GM18873 (cell line): ENCODE data around the gene SMIM38.
"Not testable (repeated sequence)": the region's sequence is repeated elsewhere in the genome, so short reads cannot be mapped to it uniquely, and the experiment has no call there.

Experiments
- ATAC-seq: cut with Tn5 transposase; IDR thresholded peaks from one replicate; pipeline ENCODE4 v1.9.1; 2021; ENCODE audit warnings: mild to moderate bottlenecking, moderate library complexity, moderate number of reproducible peaks; ENCODE audit not compliant: unreplicated experiment, low FRiP score

SMIM38 gene

DNA sequence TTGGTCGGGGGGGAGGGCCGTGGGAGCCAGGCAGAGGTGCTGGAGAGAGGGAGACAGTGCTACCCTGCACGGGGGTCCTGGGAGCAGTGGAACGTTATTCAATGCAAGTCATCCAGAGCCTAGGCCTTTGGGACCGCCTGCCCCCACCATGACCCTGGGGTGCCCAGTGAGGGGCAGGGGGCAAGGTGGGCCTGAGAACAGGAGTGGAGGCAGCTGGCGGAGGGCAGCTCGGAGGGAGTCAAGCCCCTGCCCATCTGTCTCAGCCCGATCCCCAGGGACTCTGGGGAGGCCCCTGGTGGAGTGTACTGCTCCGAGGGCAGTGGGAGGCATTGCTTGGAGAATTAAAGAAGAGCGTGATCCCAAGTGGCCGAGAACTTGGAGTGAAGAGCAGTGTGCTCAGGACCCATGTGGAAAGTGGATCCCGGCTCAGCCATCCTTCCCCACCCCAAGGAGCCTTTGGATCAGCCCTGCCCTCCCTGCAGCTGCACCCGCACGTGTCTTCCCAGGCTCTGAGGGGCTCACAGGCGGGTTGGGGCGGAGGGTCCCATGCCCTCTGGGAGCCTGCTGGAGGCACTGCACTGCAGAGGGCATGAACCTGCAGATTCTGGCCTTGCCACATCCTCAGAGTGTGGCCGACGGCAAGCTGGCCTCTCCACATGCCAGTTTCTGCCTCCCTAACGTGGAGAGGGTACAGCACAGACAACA lies 34.0 kb upstream of the SMIM38 start:
- no peak for ATAC-seq

DNA sequence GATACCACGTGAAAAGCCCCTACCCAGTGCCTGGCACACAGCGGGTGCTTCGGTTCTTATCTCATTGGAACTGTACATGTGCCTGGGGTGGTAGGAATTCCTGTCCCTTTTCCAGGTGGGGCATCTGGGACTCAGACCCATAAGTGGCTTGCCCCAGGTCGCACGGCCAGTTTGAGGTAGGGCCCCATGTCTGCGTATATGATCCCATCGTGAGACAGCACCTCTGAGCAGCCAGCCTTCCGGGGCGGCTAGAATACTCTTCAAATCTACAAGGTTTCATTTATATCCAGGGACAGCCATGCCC lies 33.5 kb upstream of the SMIM38 start:
- no peak for ATAC-seq

DNA sequence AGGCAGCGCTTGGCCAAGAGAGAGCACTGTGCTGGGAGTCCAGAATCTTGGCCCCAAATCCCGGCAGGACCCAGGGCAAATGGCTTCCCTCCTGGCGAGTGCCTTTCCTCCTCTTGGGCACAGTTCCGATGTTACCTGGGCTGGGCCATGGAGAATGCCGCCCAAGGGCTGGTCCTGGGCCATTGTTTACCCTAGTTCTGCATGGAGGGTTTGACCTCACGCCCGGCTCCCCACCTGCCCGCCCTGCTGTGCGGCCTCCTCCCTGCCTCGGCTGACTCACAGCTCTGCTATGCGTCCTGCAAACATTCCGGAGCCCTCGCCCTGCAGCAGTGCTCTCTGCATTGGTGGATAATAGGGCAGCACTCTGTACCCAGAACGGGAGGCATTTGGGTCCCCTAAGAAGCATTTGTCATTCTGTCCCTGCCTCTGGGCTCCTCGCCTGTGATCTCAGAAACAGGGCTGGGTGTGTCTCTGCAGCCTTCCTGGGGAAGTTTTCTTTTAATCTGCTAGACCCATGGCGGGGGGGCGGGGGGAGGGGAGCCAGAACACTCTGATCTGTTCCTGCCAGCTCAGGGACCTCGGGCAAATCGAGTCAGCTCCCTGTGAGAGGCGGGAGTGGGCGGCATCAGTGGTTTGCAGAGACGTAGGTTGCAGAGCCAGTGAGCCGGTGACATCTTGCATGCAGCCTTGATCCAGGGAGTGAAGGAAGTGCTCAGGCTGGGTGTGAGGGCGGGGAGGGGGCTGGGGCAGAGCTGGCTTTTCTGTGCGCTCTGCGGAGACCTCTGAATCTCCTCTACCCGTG lies 32.9 kb upstream of the SMIM38 start:
- no peak for ATAC-seq

DNA sequence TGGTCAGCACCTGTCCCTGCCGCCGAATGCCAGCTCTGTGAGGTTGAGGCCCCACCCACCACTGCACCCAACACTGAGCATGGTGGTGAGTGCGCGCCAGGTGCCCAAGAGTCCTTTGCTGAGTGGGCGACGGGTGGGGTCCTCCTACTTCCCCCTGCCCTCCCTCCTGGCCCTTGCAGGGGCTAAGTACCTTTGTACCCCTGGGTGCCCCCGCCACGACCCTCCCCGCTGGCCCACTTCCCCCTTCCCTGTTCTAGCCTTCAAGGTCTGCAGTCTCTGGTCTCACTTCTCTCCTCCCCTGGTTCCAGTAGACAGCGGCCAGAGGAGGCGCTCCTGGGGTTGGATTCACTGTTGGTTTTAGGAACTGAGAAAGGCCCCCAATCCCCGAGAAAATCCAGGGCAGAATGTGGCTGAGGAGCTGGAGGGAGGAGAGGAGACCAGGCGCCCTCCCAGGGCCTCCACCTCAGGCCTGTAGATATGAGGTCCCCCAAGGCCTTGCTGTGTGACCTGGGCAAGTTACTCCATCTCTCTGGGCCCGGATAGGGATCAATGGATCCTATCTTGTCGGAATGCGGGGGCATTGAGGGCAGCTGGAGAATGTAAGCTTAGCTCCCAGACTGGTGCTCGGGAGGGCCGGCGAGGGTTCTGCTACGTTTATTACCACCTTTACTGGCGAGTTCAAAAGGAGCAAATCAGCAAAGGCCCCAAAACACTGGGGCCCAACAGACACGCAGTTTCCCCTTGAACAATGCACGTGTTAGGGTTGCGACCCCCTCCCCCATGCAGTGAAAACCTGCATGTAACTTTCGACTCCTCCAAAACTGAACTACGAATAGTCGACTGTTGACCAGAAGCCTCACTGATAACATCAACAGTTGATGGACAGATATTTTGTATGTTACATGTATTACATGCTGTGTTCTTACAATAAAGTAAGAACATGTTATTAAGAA lies 31.9 kb upstream of the SMIM38 start:
- ATAC-seq, result no peak

DNA sequence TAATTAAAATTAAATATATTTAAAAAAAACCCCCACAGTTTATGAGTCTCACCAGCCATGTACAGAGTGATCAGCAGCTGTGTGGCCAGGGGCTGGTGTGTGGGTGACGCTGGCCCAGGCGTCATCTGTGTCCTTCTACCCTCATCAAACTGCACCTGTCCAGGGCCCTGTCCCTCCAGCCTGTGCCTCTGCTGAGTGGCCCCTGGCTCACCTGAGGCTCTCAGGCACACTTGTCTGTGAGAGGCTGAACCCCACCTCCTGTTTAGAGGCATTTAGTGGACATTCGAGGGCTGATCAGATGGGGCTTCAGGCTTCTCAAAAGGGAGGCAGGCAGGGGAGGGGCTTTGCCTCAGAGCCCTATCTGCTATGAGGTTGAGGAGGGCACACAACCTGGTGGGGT lies 29.9 kb upstream of the SMIM38 start:
- no peak for ATAC-seq

DNA sequence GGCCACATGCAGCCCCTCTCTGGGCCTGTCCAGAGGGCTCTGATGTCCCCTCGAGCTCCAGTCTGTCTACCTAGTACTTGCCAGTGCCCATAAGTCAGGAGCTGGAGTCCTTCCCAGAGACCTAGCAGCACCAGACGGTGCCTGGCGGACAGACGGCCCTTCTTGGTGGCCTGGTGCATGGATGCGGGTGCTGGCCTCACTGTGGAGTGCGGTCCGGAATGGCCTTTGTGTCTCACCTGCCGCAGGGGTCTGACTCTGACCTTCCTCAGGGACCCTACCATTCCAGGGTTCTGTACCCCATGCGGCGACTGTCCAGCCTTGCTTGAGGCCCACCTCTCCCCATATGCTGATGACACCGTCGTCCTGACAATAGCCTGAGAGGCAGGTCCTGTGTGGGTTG lies 29.4 kb upstream of the SMIM38 start:
- no peak for ATAC-seq

DNA sequence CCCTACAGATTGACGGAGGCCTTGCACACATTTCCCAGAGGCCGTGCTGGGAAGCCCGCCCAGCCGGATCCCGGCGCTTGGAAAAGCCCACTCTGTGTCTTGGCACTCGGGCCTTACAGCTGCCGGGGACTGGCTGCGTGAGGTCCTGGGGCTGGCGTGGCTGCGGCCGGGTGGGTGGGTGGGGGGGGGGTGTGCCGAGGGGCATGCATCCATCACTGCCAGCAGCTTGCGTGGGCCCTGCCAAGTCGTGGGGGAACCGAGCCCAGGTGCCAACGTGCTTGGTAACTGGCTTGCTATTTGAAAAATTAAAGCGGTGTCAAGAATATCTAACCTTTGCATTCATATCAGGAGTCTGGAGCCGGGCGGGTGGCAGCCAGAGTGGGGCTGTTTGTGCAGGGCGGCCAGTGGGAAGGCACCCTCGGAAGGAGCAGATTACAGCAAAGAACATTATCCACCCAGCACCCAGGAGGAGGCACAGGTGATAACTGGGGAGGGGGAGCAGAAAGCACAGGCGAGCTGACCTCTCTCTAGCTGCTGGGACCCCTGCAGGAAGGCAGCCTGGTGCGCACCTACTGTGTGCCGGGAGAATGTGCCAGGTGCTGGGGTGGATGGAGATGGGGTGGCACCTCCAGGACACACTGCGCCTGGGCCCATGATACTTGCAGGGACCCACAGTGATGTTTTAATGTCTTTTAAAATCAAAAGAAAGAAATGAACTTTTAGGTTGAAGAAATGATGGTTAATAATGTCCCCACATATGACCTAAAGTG lies 28.5 kb upstream of the SMIM38 start:
- ATAC-seq, result no peak

DNA sequence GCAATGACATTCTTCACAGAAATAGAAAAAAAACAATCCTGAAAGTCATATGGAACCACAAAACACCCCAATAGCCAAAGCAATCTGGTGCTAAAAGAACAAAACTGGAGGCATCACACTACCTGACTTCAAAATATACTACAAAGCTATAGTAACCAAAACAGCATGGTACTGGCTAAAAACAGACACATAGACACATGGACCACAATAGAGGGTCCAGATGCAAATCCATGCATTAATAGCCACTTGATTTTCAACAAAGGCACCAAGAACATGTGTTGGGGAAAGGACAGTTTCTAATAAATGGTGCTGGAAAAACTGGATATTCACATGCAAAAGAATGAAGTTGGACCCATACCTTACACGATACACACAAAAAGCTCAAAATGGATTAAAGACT lies 27.9 kb upstream of the SMIM38 start:
- no peak for ATAC-seq

DNA sequence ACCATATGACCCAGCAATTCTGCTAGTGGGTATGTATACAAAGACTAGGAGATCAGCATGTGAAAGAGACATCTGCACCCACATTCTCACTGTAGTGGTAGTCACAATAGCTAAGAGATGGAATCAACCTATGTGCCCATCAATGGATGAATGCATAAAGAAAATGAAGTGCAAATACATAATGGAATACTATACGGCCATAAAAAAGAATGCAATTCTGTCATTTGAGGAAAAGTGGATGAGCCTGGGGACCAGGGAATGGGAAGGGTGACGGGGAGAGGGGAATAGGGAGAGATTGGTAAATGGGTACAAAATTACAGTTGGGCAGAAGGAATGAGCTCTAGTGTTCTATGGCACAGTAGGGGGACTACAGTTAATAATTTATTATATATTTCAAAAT lies 26.7 kb upstream of the SMIM38 start:
- no peak for ATAC-seq

DNA sequence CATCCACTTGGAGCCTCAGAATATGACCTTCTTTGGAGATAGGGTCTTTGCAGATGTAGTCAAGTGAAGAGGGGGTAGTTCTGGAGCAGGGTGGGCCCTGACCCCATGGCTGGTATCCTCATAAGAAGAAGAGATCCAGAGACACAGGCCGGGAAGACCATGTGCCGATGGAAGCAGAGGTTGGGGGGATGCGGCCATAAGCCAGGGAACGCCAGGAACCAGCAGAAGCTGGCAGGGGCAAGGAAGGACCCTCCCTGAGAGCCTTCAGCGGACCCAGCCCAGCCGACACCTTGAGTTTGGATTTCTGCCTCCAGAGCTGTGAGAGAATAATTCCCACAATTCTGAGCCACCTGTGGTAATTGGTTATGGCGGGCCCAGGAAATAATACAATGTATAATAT lies 26.1 kb upstream of the SMIM38 start:
- ATAC-seq, result no peak

DNA sequence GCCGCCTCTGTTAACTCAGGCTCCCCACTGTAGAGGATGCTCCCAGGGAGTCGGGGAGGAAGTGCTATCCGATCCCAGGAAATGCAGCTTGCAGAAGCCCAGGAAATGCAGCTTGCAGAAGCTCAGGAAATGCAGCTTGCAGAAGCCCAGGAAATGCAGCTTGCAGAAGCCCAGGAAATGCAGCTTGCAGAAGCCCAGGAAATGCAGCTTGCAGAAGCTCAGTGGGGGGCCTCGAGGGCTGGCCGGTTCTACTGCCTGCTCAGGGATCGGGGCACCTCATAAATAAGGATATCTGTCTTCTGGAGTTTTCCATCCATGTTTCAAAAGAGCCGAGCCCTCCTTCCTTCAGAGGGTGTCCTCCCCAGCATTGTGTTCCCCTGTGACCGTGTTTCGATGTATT lies 25.1 kb upstream of the SMIM38 start:
- no peak for ATAC-seq

DNA sequence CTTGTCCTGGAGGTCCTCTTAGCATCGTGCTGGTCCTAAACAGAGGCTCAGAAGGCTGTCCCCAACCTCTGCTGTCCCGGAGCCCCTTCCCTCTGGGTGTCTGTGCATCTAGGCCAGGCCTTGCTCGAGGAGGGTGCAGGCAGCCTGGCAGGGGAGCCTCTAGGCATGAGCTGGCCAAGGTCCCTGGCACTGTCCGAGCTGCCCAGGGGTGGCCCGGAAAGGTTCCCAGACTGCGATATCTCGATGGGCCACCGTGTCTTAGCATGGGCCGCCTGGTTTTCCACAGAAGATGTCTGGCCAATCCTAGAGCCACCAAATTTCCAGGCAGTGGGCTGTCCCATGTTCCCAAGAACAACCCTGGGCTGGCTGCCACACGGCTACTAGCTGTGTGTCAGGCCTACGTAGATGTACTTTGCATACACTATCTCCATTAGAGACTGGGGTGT lies 24.6 kb upstream of the SMIM38 start:
- ATAC-seq, result no peak

DNA sequence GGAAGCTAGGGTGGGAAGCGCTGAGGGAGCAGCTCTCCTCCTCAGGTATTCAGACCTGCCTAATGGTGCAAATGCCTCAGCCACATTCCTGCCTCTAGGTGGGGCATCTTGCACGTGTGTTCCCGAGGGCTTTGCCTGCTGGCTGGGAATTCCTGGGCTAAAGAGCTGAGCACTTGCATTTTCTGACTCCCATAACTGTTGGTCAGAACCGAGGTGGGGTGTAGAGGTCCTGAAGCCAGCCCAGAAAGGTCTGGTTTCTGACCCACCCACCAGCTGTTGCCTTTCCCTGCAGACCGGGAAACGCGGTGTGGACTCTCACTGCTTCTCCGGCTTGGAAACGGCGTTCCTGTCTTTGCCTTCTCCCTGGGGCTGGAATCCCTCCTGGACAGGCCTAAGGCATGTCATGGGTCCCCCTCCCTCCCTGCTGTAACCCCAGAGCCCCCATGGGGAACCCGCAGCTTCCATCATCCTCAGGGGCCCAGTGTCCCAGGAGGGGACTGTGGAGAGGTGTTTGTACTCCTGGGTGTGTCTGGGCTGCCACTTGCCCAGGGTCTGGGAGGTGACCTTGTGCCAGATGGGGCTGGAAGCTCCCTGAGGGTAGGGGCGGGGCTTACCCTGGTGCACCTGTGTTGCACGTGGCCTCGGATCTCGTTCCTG lies 24.0 kb upstream of the SMIM38 start:
- ATAC-seq, result no peak

DNA sequence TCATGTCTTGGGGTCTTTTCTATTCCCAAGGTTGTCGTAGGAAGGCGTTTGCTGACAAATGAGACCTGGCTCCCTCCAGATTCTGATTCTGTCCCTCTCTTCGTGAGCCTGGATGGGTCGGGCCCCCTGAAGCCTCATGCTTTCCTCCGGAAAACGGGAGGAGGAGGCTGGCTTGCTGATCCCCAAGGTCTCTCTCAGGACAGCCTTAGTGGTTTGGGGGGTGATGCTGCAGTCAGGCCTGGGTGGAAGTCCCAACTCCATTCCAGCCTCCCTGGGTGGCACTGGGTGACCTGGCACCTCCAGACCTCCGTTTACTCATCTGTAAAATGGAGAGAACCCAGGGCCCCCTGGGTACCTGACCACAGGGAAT lies 23.4 kb upstream of the SMIM38 start:
- ATAC-seq, result no peak

DNA sequence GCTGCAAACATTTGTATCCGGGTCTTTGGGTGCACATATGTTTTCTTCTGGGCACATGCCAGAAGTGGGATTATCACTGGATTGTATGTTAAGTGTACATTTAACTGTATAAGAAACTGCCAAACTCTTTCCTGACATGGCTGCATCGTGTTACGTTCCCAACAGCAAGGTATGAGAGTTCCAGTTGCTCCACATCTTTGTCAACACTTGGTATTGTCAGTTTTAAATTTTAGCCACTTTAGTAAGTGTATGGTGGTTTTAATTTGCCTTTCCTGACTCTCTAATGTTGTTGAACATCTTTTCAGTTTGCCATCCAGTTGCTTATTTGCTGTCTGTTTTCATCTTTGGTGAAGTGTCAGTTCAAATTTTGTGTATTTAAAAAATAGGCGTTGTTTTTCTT lies 22.5 kb upstream of the SMIM38 start:
- ATAC-seq, result no peak

DNA sequence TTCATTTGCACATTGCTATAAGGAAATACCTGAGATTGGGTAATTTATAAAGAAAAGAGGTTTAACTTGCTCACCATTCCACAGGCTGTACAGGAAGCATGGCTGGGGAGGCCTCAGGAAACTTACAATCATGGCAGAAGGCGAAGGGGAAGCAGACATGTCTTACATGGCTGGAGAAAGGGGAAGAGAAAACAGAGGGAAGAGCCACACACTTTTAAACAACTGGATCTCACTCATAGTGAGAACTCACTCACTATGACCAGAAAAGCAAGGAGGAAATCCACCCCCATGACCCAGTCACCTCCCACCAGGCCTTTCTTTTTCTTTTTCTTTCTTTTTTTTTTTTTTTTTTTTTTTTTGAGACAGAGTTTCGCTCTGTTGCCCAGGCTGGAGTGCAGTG lies 21.6 kb upstream of the SMIM38 start:
- not testable (repeated sequence) for ATAC-seq

DNA sequence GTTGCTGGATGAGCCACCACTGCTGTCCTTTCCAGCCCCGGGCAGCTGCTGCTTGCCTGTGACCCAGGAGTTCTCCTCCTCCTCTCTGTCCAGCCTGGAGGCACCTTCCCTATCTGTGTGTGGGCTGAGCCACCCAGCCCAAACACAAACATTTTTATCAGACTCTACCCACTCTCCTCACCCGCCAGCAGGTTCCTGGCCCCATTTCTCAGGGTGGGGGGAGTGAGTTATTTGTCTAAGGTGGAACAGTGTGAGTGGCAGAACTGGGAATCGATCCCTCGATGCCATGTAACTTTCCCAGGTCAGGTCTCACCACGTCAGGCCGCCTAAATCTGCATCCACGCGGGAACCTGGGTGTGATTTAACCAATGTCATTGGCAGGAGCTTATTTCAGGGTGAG lies 20.8 kb upstream of the SMIM38 start:
- ATAC-seq, result no peak

DNA sequence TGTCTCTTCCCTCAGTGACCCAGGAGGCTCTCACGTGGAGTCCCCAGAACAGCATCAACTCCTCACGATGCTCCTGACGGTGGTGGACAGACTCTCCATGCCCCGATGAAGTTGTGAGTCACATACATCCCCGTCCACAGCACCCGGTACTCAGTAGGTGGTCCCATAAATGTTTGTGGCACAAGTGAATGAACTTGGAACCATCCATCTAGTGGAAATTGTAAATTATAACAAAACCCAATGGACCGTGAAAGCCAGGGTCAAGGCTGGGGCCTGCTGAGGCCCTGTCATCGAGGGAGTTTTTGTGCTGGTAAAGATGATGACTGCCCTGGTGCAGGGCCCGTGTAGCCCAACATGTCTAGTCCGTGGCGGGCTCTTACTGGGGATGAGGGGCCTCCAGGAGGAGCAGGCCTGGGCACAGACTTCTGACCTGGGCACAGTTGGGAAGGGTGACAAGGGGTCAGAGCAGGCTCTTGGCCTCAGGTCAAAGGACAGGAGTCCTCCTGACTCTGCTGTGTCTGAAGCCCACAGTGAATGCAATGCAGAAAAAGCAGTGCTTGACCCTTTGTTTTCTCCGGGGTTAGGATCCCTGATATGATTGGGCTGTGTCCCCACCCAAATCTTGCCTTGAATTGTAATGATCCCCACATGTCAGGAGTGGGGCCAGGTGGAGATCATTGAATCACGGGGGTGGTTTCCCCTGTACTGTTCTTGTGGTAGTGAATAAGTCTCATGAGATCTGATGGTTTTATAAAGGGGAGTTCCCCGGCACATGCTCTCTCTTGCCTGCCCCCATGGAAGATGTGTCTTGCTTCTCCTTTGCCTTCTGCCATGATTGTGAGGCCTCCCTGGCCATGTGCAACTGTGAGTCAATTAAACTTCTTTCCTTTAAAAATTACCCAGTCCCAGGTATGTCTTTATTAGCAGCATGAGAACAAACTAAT lies 20.0 kb upstream of the SMIM38 start:
- no peak for ATAC-seq

DNA sequence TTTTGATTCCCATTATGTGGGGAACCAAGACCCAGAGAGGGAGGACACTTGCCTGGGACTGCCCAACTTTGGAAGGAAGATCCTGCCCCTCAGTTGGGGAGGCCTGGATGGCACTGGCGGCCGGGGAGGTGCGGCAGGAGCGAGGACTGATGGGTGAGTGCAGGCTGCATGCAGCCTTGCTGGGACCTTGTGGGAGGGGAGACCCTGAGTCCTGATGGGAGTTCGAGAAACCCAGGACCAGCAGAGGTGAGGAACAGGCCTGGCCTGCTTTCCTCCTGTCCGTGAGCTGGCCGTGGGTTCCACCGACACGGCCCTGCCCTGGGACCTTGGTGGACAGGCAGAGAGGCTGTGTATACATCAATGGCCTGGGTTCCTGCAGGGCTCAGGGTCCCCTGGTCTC lies 19.3 kb upstream of the SMIM38 start:
- no peak for ATAC-seq
